GM06990 (cell line): ENCODE data around the gene URB1.

Experiments used
- DNase-seq: peaks from one replicate; pipeline ENCODE4 v3.0.0-alpha.2; 2011; ENCODE audit not compliant: insufficient read length; ENCODE audit errors: extremely low read depth
- H3K27me3 ChIP-seq: replicated peaks from 2 replicates; pipeline ENCODE4 v1.6.0; 2011; ENCODE audit warnings: low read length; ENCODE audit not compliant: control insufficient read depth, insufficient read depth
- H3K36me3 ChIP-seq: 2 replicates; pipeline ENCODE4 v1.5.1; 2011; ENCODE audit warnings: low read length; ENCODE audit not compliant: control insufficient read depth, insufficient read depth
- H3K4me3 ChIP-seq: replicated peaks from 2 replicates; pipeline ENCODE4 v1.5.1; 2011; ENCODE audit warnings: low read depth, mild to moderate bottlenecking, control low read depth, low read length
- TF ChIP-seq, protein P1 (sequence below): IDR thresholded peaks from 2 replicates; pipeline ENCODE4 v1.5.1; 2011; ENCODE audit warnings: low read length, control low read depth, mild to moderate bottlenecking, inconsistent platforms; ENCODE audit not compliant: insufficient read depth, poor library complexity, severe bottlenecking

The URB1 gene

DNA sequence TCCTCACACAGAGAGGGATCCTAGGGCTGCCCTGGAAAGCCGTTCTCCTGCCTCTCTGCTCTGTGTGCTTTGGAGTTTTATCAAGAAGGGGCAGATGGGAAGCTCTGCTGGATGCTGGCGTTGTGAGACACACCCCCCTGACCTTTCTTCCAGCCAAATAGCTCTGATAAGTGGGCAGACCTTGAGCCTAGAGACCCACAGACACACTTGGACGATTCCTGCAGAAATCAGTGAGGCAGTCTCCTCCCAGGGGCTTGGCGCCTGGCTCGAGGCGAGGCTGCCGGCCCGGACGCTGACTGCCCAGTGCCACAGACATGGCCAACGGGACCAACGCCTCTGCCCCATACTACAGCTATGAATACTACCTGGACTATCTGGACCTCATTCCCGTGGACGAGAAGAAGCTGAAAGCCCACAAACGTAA, 94.1 kb downstream of the URB1 start, which contains the start of gene MRAP:
Gene MRAP (plus strand): TSS at position 198 of the 424 bp plus-strand sequence. CDS start 117 bp downstream, at position 315.
- DNase-seq, result no peak
- no peak within 1 kb of the TSS for H3K4me3 ChIP-seq
- H3K27me3 ChIP-seq, result no peaks in the 10 kb centered on the region
- peaks cover 4% of the 10 kb centered on the region for H3K36me3 ChIP-seq
- TF ChIP-seq, protein P1, sequence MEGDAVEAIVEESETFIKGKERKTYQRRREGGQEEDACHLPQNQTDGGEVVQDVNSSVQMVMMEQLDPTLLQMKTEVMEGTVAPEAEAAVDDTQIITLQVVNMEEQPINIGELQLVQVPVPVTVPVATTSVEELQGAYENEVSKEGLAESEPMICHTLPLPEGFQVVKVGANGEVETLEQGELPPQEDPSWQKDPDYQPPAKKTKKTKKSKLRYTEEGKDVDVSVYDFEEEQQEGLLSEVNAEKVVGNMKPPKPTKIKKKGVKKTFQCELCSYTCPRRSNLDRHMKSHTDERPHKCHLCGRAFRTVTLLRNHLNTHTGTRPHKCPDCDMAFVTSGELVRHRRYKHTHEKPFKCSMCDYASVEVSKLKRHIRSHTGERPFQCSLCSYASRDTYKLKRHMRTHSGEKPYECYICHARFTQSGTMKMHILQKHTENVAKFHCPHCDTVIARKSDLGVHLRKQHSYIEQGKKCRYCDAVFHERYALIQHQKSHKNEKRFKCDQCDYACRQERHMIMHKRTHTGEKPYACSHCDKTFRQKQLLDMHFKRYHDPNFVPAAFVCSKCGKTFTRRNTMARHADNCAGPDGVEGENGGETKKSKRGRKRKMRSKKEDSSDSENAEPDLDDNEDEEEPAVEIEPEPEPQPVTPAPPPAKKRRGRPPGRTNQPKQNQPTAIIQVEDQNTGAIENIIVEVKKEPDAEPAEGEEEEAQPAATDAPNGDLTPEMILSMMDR, result no peak

DNA sequence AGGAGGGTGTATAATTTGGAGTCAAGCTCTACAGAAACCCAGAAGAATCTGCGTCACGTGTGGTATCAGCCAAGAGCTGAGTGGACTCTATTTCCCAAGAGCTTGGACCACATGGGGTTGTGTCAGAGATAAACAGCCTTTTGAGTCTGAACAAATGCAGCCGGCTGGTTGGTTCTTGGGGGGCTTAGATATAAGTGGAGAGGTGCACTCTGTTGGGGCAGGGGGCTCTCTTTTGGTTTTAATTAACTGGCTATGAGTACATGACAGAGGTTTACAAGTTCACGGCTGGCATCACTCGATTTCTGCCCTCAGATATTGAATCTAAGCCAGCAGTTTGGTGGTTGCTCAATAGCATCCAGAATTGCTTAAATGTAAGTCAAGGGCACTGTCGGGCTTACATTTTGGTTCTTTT, 94.7 kb downstream of the URB1 start:
- H3K4me3 ChIP-seq, result no peak overlapping the region
- no peaks in the 10 kb centered on the region for H3K27me3 ChIP-seq
- H3K36me3 ChIP-seq, result peaks cover 4% of the 10 kb centered on the region
- TF ChIP-seq, protein P1, result no peak
- no peak for DNase-seq

DNA sequence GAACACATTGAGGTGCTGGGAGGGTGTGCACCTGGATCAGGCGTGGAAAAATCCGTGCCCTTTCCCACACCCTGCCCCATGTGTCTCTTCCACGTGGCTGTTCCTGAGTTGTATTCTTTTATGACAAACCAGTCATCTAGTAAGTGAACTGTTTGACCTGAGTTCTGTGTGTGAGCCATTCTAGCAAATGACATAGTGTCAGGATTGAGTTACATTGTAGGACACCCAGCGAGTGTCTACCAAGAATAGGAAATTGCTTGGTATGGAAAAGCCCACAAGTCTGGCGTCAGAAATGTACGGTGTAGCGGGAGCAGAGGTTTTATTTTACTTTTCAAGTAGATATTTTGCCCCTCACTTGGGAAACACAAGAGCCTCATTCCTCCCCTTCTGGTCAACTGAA, 95.4 kb downstream of the URB1 start:
- Histone ChIP-seq H3K4me3 (no peak overlapping the region), H3K27me3 (no peaks in the 10 kb centered on the region), H3K36me3 (peaks cover 4% of the 10 kb centered on the region)
- DNase-seq, result no peak
- TF ChIP-seq, protein P1, result no peak

DNA sequence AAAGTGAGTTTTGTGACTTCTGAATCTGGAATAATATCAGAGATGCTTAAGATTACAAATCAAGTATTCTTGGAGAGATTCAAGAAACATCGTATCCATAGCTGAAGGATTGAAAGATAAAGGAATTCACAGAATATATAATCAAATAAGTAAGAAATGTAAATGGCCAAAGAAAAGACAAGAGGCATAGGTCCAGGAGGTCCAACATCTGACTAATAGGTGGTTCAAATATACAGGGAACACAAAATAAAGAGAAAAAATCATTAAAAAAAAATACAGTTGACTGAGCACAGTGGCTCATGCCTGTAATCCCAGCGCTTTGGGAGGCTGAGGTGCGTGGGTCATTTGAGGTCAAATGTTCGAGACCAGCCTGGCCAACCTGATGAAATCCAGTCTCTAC, 107.3 kb downstream of the URB1 start:
- no peak overlapping the region for H3K4me3 ChIP-seq
- no peak for DNase-seq
- no peaks in the 10 kb centered on the region for H3K27me3 ChIP-seq
- no peaks in the 10 kb centered on the region for H3K36me3 ChIP-seq
- TF ChIP-seq, protein P1, result no peak

DNA sequence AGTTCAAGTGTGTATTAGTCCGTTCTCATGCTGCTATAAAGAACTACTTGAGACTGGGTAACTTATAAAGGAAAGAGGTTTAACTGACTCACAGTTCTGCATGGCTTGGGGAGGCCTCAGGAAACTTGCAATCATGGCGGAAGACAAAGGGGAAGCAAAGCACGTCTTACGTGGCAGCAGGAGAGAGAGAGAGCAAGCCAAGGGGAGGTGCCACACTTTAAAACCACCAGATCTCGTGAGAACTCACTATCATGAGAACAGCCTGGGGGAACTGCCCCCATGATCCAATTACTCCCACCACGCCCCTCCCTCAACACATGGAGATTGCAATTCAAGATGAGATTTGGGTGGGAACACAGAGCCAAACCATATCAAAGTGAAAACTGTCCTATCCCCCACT, 109.8 kb downstream of the URB1 start:
- TF ChIP-seq, protein P1, result no peak
- DNase-seq, result no peak

DNA sequence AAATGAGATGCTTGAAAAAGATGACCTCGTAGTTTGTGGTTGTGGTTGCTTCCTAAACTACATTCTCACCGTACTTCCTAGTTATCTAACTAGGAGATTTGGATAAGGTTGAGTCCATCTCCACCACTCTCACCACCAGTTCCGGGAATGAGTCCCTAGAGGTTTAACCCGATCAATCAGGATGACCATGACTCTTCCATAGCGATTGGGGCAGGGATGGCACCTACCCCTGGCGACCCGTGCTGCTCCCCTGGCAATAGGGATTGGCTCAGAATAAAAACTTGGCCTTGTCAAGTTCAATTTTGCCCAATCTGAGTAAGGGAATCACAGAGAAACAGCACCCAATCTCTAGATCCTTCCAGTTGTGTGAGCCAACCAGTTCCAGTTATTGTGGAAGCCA, 111.3 kb downstream of the URB1 start:
- no peaks in the 10 kb centered on the region for H3K36me3 ChIP-seq
- H3K4me3 ChIP-seq, result no peak overlapping the region
- TF ChIP-seq, protein P1, result no peak
- no peak for DNase-seq
- H3K27me3 ChIP-seq, result no peaks in the 10 kb centered on the region

More for the DNA sequence above, 109.8 kb downstream of the URB1 start:
- H3K4me3 ChIP-seq, result no peak overlapping the region
- H3K27me3 ChIP-seq, result no peaks in the 10 kb centered on the region
- H3K36me3 ChIP-seq, result no peaks in the 10 kb centered on the region
